H1 (cell line): ENCODE measurements around the gene CCDC106. TPM values are rescaled to one million over a fixed set of nuclear protein-coding genes. Genes with fewer than 3 reads are reported as not detected.

Experiments used
- CTCF ChIA-PET: fragments of 300-600 bp; sonication (Branson Sonifier 250); formaldehyde crosslinking; loops from one replicate; lab custom pipeline; 2021; ENCODE audit not compliant: partially characterized antibody; lab: Charles Lee
- POLR2A ChIA-PET: fragments of 300-600 bp; sonication (Branson Sonifier 250); formaldehyde crosslinking; loops from one replicate; lab custom pipeline; 2021; ENCODE audit warnings: inconsistent platforms; ENCODE audit not compliant: partially characterized antibody; lab: Charles Lee
- DNase-seq, 2 experiments: peaks; one replicate each; pipeline versions ENCODE4 v3.0.0 to v3.0.0-alpha.2; 2010 to 2022; ENCODE audit warnings: low spot score in 2 of 2, low read depth in 1 of 2, mixed read lengths in 1 of 2
- FAIRE-seq: peaks from 2 replicates; lab custom pipeline; 2011; peaks lifted over from hg19 to GRCh38; lab: Jason Lieb, UNC
- H2AFZ ChIP-seq: 2 replicates; pipeline ENCODE4 v1.8.1; 2012; ENCODE audit warnings: low read length, inconsistent platforms
- H2AK5ac ChIP-seq: 2 replicates; pipeline ENCODE4 v1.6.1; 2013; ENCODE audit warnings: low read depth, low read length
- H2BK120ac ChIP-seq: replicated peaks from 2 replicates; pipeline ENCODE3; 2013; ENCODE audit warnings: low read depth, low read length, inconsistent platforms
- H2BK12ac ChIP-seq: 2 replicates; pipeline ENCODE4 v1.6.1; 2013; ENCODE audit warnings: low read depth, low read length
- H2BK15ac ChIP-seq: 2 replicates; pipeline ENCODE4 v1.6.1; 2013; ENCODE audit warnings: low read length
- H2BK20ac ChIP-seq: 2 replicates; pipeline ENCODE4 v1.6.1; 2013; ENCODE audit warnings: low read length
- H2BK5ac ChIP-seq: 2 replicates; pipeline ENCODE4 v1.6.1; 2013; ENCODE audit warnings: low read depth, low read length
- H3K14ac ChIP-seq: 2 replicates; pipeline ENCODE4 v1.6.1; 2013; ENCODE audit warnings: inconsistent platforms; ENCODE audit not compliant: insufficient read length
- H3K18ac ChIP-seq: 2 replicates; pipeline ENCODE4 v1.6.1; 2013; ENCODE audit warnings: low read length; ENCODE audit errors: extremely low read depth
- H3K23ac ChIP-seq: 2 replicates; pipeline ENCODE4 v1.6.1; 2013; ENCODE audit warnings: inconsistent platforms; ENCODE audit not compliant: insufficient read length
- H3K23me2 ChIP-seq: 2 replicates; pipeline ENCODE4 v1.6.1; 2013; ENCODE audit warnings: low read depth, low read length
- H3K27ac ChIP-seq: 2 replicates; pipeline ENCODE4 v1.6.1; 2011; ENCODE audit warnings: low read depth, low read length, inconsistent platforms
- H3K27me3 ChIP-seq, 4 experiments: replicated peaks in 1 of 4; 1 replicate in 1 of 4; 2 replicates in 3 of 4; pipeline versions ENCODE4 v1.6.1 to v1.8.1; 2011 to 2013; ENCODE audit warnings: low read length in 3 of 4, mild to moderate bottlenecking in 3 of 4, inconsistent platforms in 2 of 4, mixed read lengths in 2 of 4, moderate library complexity in 1 of 4; ENCODE audit not compliant: control insufficient read depth in 3 of 4, insufficient read depth in 3 of 4; ENCODE audit errors: extremely low read depth in 1 of 4
- H3K36me3 ChIP-seq, 4 experiments: 2 replicates each; pipeline versions ENCODE4 v1.6.1 to v1.8.1; 2011 to 2013; ENCODE audit warnings: mild to moderate bottlenecking in 4 of 4, low read length in 3 of 4, moderate library complexity in 2 of 4, control low read depth in 1 of 4, inconsistent platforms in 1 of 4; ENCODE audit not compliant: insufficient read depth in 4 of 4, control insufficient read depth in 2 of 4
- H3K4ac ChIP-seq: replicated peaks from 2 replicates; pipeline ENCODE3; 2013; ENCODE audit warnings: low read length, low read depth, mixed read lengths, inconsistent platforms; ENCODE audit not compliant: insufficient read length
- H3K4me1 ChIP-seq, 4 experiments: replicated peaks in 1 of 4; 1 replicate in 1 of 4; 2 replicates in 3 of 4; pipeline versions ENCODE4 v1.6.1 to v1.8.1; 2011 to 2013; ENCODE audit warnings: low read length in 3 of 4, inconsistent platforms in 2 of 4, mixed read lengths in 1 of 4; ENCODE audit not compliant: insufficient read depth in 4 of 4, control insufficient read depth in 3 of 4
- H3K4me2 ChIP-seq, 2 experiments: 2 replicates each; pipeline versions ENCODE4 v1.6.1 to v1.8.1; 2011 to 2013; ENCODE audit warnings: low read depth in 2 of 2, low read length in 2 of 2, control low read depth in 1 of 2, inconsistent platforms in 1 of 2, mild to moderate bottlenecking in 1 of 2; ENCODE audit not compliant: insufficient read depth in 1 of 2
- H3K4me3 ChIP-seq, 4 experiments: fragments of 200-600, 300-600 bp in 1 of 4; sonication (generic), shearing (Covaris generic), sonication (Bioruptor Twin) in 1 of 4; 2 replicates each; pipeline versions ENCODE4 v1.5.1 to v1.8.1; 2011 to 2016; ENCODE audit warnings: low read length in 4 of 4, low read depth in 3 of 4, control low read depth in 2 of 4, inconsistent platforms in 2 of 4, mild to moderate bottlenecking in 2 of 4, mixed read lengths in 1 of 4, moderate library complexity in 1 of 4; ENCODE audit not compliant: insufficient read depth in 2 of 4; ENCODE audit errors: extremely low read depth in 1 of 4
- H3K56ac ChIP-seq: replicated peaks from 2 replicates; pipeline ENCODE3; 2013; ENCODE audit warnings: low read depth, mild to moderate bottlenecking, mixed read lengths, low read length, inconsistent platforms; ENCODE audit not compliant: insufficient read length
- H3K79me1 ChIP-seq: 2 replicates; pipeline ENCODE4 v1.6.1; 2013; ENCODE audit warnings: low read depth, low read length, control low read depth
- H3K79me2 ChIP-seq, 2 experiments: 2 replicates each; pipeline versions ENCODE4 v1.6.1 to v1.8.1; 2012 to 2013; ENCODE audit warnings: low read length in 2 of 2, mild to moderate bottlenecking in 2 of 2, inconsistent platforms in 1 of 2; ENCODE audit not compliant: insufficient read depth in 2 of 2, control insufficient read depth in 1 of 2
- H3K9ac ChIP-seq, 4 experiments: replicated peaks in 1 of 4; 1 replicate in 1 of 4; 2 replicates in 3 of 4; pipeline versions ENCODE4 v1.6.1 to v1.8.1; 2011 to 2013; ENCODE audit warnings: low read depth in 3 of 4, low read length in 3 of 4, control low read depth in 2 of 4, mild to moderate bottlenecking in 2 of 4, moderate library complexity in 2 of 4, inconsistent platforms in 1 of 4; ENCODE audit errors: extremely low read depth in 1 of 4
- H3K9me3 ChIP-seq, 2 experiments: 2 replicates each; pipeline versions ENCODE4 v1.6.1 to v1.8.1; 2012 to 2013; ENCODE audit warnings: mild to moderate bottlenecking in 2 of 2, moderate library complexity in 2 of 2, control low read depth in 1 of 2, inconsistent platforms in 1 of 2, low read depth in 1 of 2, low read length in 1 of 2, mixed read lengths in 1 of 2; ENCODE audit not compliant: insufficient read depth in 2 of 2
- H4K20me1 ChIP-seq, 2 experiments: replicated peaks in 1 of 2; 2 replicates each; pipeline versions ENCODE3 to v1.8.1; 2011 to 2013; ENCODE audit warnings: inconsistent platforms in 2 of 2, low read length in 2 of 2, mild to moderate bottlenecking in 1 of 2; ENCODE audit not compliant: insufficient read depth in 2 of 2, control insufficient read depth in 1 of 2
- H4K5ac ChIP-seq: 2 replicates; pipeline ENCODE4 v1.6.1; 2013; ENCODE audit warnings: low read length, low read depth, mixed read lengths, inconsistent platforms; ENCODE audit not compliant: insufficient read length
- H4K8ac ChIP-seq: 2 replicates; pipeline ENCODE4 v1.8.0; 2013; ENCODE audit warnings: mild to moderate bottlenecking, moderate library complexity, low read length, inconsistent platforms; ENCODE audit not compliant: insufficient read depth; ENCODE audit errors: extremely low read depth
- H4K91ac ChIP-seq: replicated peaks from 2 replicates; pipeline ENCODE3; 2013; ENCODE audit warnings: low read length, mixed read lengths, inconsistent platforms; ENCODE audit not compliant: insufficient read length
- EGR1 ChIP-seq: IDR thresholded peaks from 2 replicates; pipeline ENCODE4 v1.6.1; 2011; ENCODE audit warnings: low read depth, low read length, borderline replicate concordance
- HDAC6 ChIP-seq: IDR thresholded peaks from one replicate; pipeline ENCODE4 v1.7.1; 2012; ENCODE audit warnings: low read depth, mild to moderate bottlenecking, inconsistent platforms, low read length, moderate library complexity
- WGBS, 2 experiments: shearing (Covaris generic) in 1 of 2; methylation state at CpG; one replicate each; pipeline versions ENCODE4 v1.1.6 to v1.1.7; 2013 to 2015; ENCODE audit warnings: low lambda C conversion rate in 2 of 2, mixed read lengths in 2 of 2, inconsistent platforms in 1 of 2, low coverage in 1 of 2, missing lambda C conversion rate in 1 of 2; ENCODE audit not compliant: insufficient replicate concordance in 2 of 2, insufficient coverage in 1 of 2, insufficient read length in 1 of 2; ENCODE audit errors: extremely low coverage in 1 of 2, missing lambda C conversion rate in 1 of 2; 5-methylcytosine and 5-hydroxymethylcytosine counted together
- polyA plus RNA-seq, 7 experiments: library from polyadenylated mRNA; depleted of rRNA in 3 of 7; stranded (reverse) in 5 of 7; unstranded in 2 of 7; fragments of >200 nt in 5 of 7; fragments of 200-250 nt in 2 of 7; gene quantifications; 1 replicate in 5 of 7; 2 replicates in 1 of 7; 4 replicates in 1 of 7; pipeline versions ENCODE4 v1.2.1 to v1.2.3, GENCODE V29; 2011 to 2013; ENCODE audit warnings: missing spikeins in 2 of 7, mixed read lengths in 2 of 7
- total RNA-seq: library from RNA; stranded (reverse); fragmentation: NEBNext Ultra II Directional; extraction: Animal tissue kit (Norgen Biotek cat#: 25700); gene quantifications from 2 replicates; pipeline ENCODE4 v1.2.1, GENCODE V29; 2021

Gene CCDC106
- total and polyA plus RNA-seq, 2 of the 8 experiments (the other 6 are each of a cell fraction or from before 2014, with no cell fraction given) = 12.0 to 20.1 TPM

- ChIA-PET CTCF (interaction anchor here (1.3 to 1.5 kb wide), 2 partner anchors 22 to 92 kb away, joined by 3 read pairs; no protein-coding TSS in a partner anchor), POLR2A (interaction anchor here (1.1 to 4.3 kb wide), 4 partner anchors 9 to 52 kb away, joined by 3 to 32 read pairs (median 3); partner anchors contain the start of genes FIZ1 and ZNF784)
- Histone ChIP-seq H3K18ac (no peak overlapping the region), H3K23ac (no peak overlapping the region), H4K91ac (no peak overlapping the region), H4K20me1 (peaks cover 6 to 31% of the 10 kb centered on the region in 2 experiments), H3K9ac (no peak overlapping the region), H4K5ac (no peak overlapping the region), H2BK120ac (no peak overlapping the region), H3K14ac (no peak overlapping the region), H2AK5ac (no peak overlapping the region), H4K8ac (no peak overlapping the region), H3K4me2 (no peak overlapping the region), H2BK20ac (no peak overlapping the region), H3K36me3 (peaks cover 0 to 28% (median 1%) of the 10 kb centered on the region in 4 experiments; a peak in 4 of 8 replicates), H3K4me1 (peaks cover 0 to 3% (median 1%) of the 10 kb centered on the region in 4 experiments; a peak in 4 of 7 replicates), H3K4me3 (no peak overlapping the region), H2AFZ (no peak overlapping the region), H3K27ac (no peak overlapping the region), H3K23me2 (peaks cover under 1% of the 10 kb centered on the region; the same call in 1 of the 2 replicates), H2BK5ac (no peak overlapping the region), H3K79me2 (peaks cover 0 to 7% of the 10 kb centered on the region in 2 experiments; a peak in 1 of 4 replicates), H3K27me3 (no peaks in the 10 kb centered on the region), H2BK12ac (no peak overlapping the region), H2BK15ac (no peak overlapping the region), H3K4ac (no peak overlapping the region), H3K79me1 (peaks cover 4% of the 10 kb centered on the region; the same call in 1 of the 2 replicates), H3K9me3 (no peaks in the 10 kb centered on the region; a peak in 1 of 4 replicates), H3K56ac (no peak overlapping the region)
- FAIRE-seq (no peak), DNase-seq (no peak)
- no peak for TF ChIP-seq EGR1
- no peak for TF ChIP-seq HDAC6
- WGBS, 2 experiments = 86% methylated on average over 15 of the region's 15 CpGs; no CpG with 5 or more reads in 1 of the 2 experiments
Observed at GRCh38 chr19:55611300-55611982, 36.6 kb upstream of the CCDC106 start.
